ENCODE data around the gene TBC1D2B.

DNA sequence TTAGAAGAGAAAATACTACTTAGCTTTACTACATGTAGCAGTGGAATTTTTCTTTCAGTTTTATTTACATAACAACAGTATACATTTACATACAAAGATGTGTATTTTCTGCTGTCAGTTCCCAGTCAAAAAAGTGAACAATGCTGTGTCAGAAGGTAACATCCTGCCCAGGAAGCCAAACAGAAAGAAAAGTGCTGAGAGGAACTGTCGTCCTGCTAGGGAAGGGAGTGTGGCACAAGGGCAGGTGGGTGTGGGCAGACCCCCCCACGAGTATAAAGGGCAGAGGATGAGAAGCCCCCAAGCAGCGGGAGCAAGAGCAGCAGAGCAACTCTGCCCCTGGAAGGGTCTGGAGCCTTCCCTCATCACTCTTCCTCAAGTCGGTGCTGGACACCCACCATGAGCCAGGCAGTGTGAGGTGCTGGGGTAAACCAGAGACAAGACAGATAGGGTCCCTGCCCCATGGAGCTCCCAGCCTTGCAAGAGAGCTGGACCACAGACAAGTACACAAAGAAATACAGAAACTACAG lies 39.7 kb downstream of the TBC1D2B start:
- TF ChIP-seq POLR2A (IDR thresholded peaks at IDR 0.05) (no peak), CTCF (IDR thresholded peaks at IDR 0.05) (no peak)

Data from upper lobe of left lung (tissue), 4 donors.